PC-9 (cell line): Measurements from ENCODE around the gene TPP1. TPM values are rescaled to one million over a fixed set of nuclear protein-coding genes. Genes with fewer than 3 reads are reported as not detected.

ENCODE experiments used
- BruUV-seq: library from RNA; stranded (reverse); fragments of 400-500 nt; replicated peaks from 2 replicates; lab custom pipeline; 2021; lab: Mats Ljungman, UMichigan
- CTCF ChIA-PET: fragments of 300-600 bp; sonication (Branson Sonifier 250); formaldehyde crosslinking; loops from one replicate; lab custom pipeline; 2022; ENCODE audit warnings: antibody characterized with exemption; lab: Charles Lee
- POLR2A ChIA-PET: fragments of 300-600 bp; sonication (Branson Sonifier 250); formaldehyde crosslinking; loops from one replicate; lab custom pipeline; 2022; ENCODE audit warnings: antibody characterized with exemption; ENCODE audit not compliant: unreplicated experiment; lab: Charles Lee
- DNase-seq, 2 experiments: peaks; one replicate each; pipeline versions ENCODE4 v3.0.0 to v3.0.0-alpha.2; 2015 to 2022; ENCODE audit warnings: mixed read lengths in 1 of 2
- H2AFZ ChIP-seq: fragments of 200-600 bp; sonication (generic); 2 replicates; pipeline ENCODE4 v1.8.1; 2017; ENCODE audit warnings: antibody characterized with exemption
- H3F3A ChIP-seq: fragments of 200-600 bp; sonication (generic); 2 replicates; pipeline ENCODE4 v1.8.1; 2017; ENCODE audit warnings: antibody characterized with exemption, mild to moderate bottlenecking, low read depth; ENCODE audit not compliant: insufficient read depth
- H3K27ac ChIP-seq: fragments of 200-600 bp; sonication (generic); 2 replicates; pipeline ENCODE4 v1.6.1; 2016; ENCODE audit warnings: mixed run types
- H3K27me3 ChIP-seq: fragments of 200-600 bp; sonication (generic); 2 replicates; pipeline ENCODE4 v1.6.1; 2016; ENCODE audit warnings: low read depth, mixed run types; ENCODE audit not compliant: insufficient read depth
- H3K36me3 ChIP-seq: fragments of 200-600 bp; sonication (generic); 2 replicates; pipeline ENCODE4 v1.6.1; 2016; ENCODE audit warnings: low read depth, mixed run types
- H3K4me1 ChIP-seq: fragments of 200-600 bp; sonication (generic); replicated peaks from 2 replicates; pipeline ENCODE4 v1.6.1; 2016; ENCODE audit warnings: mixed run types; ENCODE audit not compliant: insufficient read depth
- H3K4me2 ChIP-seq: fragments of 200-600 bp; sonication (generic); 2 replicates; pipeline ENCODE4 v1.6.1; 2017; ENCODE audit warnings: mixed run types
- H3K4me3 ChIP-seq: fragments of 200-600 bp; sonication (generic); 2 replicates; pipeline ENCODE4 v1.6.1; 2016; ENCODE audit warnings: mixed run types
- H3K79me2 ChIP-seq: fragments of 200-600 bp; sonication (generic); 2 replicates; pipeline ENCODE4 v1.6.1; 2017; ENCODE audit warnings: low read depth, mixed run types
- H3K9me2 ChIP-seq: fragments of 200-600 bp; sonication (generic); 2 replicates; pipeline ENCODE4 v1.8.1; 2017; ENCODE audit warnings: mild to moderate bottlenecking; ENCODE audit not compliant: insufficient read depth
- H3K9me3 ChIP-seq: fragments of 200-600 bp; sonication (generic); 2 replicates; pipeline ENCODE4 v1.8.1; 2016; ENCODE audit warnings: low read depth; ENCODE audit not compliant: insufficient read depth
- H4K20me1 ChIP-seq: fragments of 200-600 bp; sonication (generic); 2 replicates; pipeline ENCODE4 v1.8.1; 2017; ENCODE audit not compliant: insufficient read depth
- EZH2 ChIP-seq: fragments of 200-600 bp; sonication (generic); IDR thresholded peaks from 2 replicates; pipeline ENCODE4 v1.8.0; 2017; ENCODE audit warnings: antibody characterized with exemption, low read depth
- intact Hi-C: fragments of 100-400 bp; cut with micrococcal nuclease; formaldehyde crosslinking; loops from one replicate; pipeline ENCODE4 v1.10.0; 2022; ENCODE audit not compliant: unreplicated experiment
- total RNA-seq: library from RNA; stranded (reverse); gene quantifications from 2 replicates; pipeline ENCODE4 v1.2.3, GENCODE V29; 2021
- TF ChIP-seq, protein P1 (sequence below): fragments of 200-600 bp; sonication (generic); conservative IDR thresholded peaks from 2 replicates; pipeline ENCODE4 v1.6.1; 2017; ENCODE audit warnings: mixed run types, antibody characterized with exemption, mild to moderate bottlenecking, moderate library complexity

The TPP1 gene
- total RNA-seq, 1 experiment from 2014 or later = 31.4 TPM

DNA sequence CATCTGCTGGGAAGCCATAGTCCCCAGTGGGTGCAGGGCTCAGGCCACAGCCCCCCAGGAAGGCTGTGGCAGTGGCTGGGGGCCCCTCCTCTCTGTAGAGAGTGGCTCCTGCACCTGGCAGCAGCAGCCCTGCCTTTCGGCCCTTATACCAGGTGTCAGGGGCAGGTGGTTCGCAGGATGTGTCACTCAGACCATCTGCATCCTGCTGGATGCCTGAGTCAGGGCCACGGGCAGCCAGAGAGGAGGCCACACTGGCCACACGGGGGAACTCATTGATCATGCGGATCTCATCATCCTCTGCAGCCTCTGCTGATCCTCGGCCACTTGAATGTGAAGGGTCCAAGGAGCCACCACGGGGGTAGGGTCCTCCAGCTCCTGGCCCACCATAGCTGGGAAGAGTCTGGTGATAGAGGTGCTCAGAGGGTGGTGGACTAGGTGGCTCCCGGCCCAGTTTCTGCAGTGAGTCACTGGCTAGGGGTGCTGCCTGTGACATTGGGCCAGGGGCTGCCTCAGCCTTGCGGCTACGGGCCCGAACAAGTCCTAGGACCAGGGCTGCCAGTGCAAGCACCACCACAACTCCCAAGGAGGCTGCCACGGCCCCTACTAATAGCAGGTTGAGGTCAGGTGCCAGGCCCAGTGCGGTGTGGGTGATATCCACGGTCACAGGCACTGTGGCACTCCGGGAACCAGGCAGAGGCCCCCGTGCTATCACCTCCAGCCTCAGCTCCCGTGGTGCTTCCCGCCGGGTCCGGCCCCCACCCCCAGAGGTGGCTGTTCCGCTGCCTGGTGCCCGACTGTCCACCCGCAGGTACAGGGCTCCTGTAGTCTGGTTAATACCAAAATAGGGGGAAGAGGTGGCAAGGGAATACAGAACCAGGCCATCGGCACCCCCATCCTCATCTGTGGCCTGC lies 3.3 kb upstream of the TPP1 start:
- no peak overlapping the region for H3K4me2 ChIP-seq
- no peak for DNase-seq
- peaks cover 4% of the 10 kb centered on the region; the same call in 1 of the 2 replicates for H3K79me2 ChIP-seq
- no peaks in the 10 kb centered on the region for H3K9me2 ChIP-seq
- no peaks in the 10 kb centered on the region for H4K20me1 ChIP-seq
- CTCF ChIA-PET = no interaction called here
- no peak overlapping the region for H3K27ac ChIP-seq
- TF ChIP-seq, protein P1, sequence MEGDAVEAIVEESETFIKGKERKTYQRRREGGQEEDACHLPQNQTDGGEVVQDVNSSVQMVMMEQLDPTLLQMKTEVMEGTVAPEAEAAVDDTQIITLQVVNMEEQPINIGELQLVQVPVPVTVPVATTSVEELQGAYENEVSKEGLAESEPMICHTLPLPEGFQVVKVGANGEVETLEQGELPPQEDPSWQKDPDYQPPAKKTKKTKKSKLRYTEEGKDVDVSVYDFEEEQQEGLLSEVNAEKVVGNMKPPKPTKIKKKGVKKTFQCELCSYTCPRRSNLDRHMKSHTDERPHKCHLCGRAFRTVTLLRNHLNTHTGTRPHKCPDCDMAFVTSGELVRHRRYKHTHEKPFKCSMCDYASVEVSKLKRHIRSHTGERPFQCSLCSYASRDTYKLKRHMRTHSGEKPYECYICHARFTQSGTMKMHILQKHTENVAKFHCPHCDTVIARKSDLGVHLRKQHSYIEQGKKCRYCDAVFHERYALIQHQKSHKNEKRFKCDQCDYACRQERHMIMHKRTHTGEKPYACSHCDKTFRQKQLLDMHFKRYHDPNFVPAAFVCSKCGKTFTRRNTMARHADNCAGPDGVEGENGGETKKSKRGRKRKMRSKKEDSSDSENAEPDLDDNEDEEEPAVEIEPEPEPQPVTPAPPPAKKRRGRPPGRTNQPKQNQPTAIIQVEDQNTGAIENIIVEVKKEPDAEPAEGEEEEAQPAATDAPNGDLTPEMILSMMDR = no peak
- no peak for TF ChIP-seq EZH2
- H2AFZ ChIP-seq = no peak overlapping the region
- H3F3A ChIP-seq = no peaks in the 10 kb centered on the region
- no peaks in the 10 kb centered on the region for H3K9me3 ChIP-seq
- intact Hi-C loops = no loop called here
- no peak overlapping the region for H3K4me3 ChIP-seq
- no peaks in the 10 kb centered on the region for H3K36me3 ChIP-seq
- BruUV-seq = no TSS peak
- peaks cover 4% of the 10 kb centered on the region; the same call in 1 of the 2 replicates for H3K4me1 ChIP-seq
- POLR2A ChIA-PET = no interaction called here
- no peaks in the 10 kb centered on the region for H3K27me3 ChIP-seq

- CTCF ChIA-PET = no interaction called here
- no peaks in the 10 kb centered on the region for H3K36me3 ChIP-seq
- H3K9me2 ChIP-seq = no peaks in the 10 kb centered on the region
- no peaks in the 10 kb centered on the region for H3K9me3 ChIP-seq
- intact Hi-C loops = no loop called here
- DNase-seq = no peak
- no peak for TF ChIP-seq EZH2
- TF ChIP-seq, protein P1 = no peak
- H3K27ac ChIP-seq = no peak overlapping the region
- H2AFZ ChIP-seq = no peak overlapping the region
- peaks cover 4% of the 10 kb centered on the region; the same call in 1 of the 2 replicates for H3K4me1 ChIP-seq
- H3K27me3 ChIP-seq = no peaks in the 10 kb centered on the region
- no peak overlapping the region for H3K4me3 ChIP-seq
- POLR2A ChIA-PET = no interaction called here
- H3K4me2 ChIP-seq = no peak overlapping the region
- BruUV-seq = no TSS peak
- no peaks in the 10 kb centered on the region for H4K20me1 ChIP-seq
- no peaks in the 10 kb centered on the region for H3F3A ChIP-seq
- H3K79me2 ChIP-seq = peaks cover 4% of the 10 kb centered on the region; the same call in 1 of the 2 replicates
These were observed 2.5 kb upstream of the TPP1 start for GRCh38 chr11:6621711-6622211.

DNA sequence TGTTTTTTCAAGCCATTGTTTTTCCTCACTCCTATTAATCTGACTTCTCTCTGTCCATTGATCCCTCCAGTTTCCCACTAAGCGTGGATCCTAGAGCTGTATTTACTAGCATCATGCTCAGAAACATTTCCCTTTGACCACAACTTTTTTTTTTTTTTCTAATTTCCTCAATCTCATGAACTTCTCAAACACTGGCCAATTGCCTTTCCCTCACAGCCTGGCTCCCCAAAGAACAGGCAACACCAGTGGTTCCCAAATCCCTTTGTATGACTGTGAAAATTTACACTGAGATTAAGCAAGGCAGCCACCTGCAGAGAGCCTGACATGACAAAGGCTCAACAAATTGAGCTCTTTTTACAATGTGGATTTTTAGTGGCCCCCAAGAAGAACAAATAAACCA lies 1.4 kb upstream of the TPP1 start:
- no peak for DNase-seq
- POLR2A ChIA-PET = interaction anchor here (0.7 kb wide), 1 partner anchor 60 kb away, joined by 12 read pairs; no protein-coding TSS in a partner anchor
- no peaks in the 10 kb centered on the region for H4K20me1 ChIP-seq
- no peak overlapping the region for H2AFZ ChIP-seq
- no peaks in the 10 kb centered on the region for H3F3A ChIP-seq
- H3K9me3 ChIP-seq = no peaks in the 10 kb centered on the region
- H3K27me3 ChIP-seq = no peaks in the 10 kb centered on the region
- intact Hi-C loops = no loop called here
- peaks cover 4% of the 10 kb centered on the region; the same call in 1 of the 2 replicates for H3K4me1 ChIP-seq
- no TSS peak for BruUV-seq
- H3K4me3 ChIP-seq = no peak overlapping the region
- no peaks in the 10 kb centered on the region for H3K9me2 ChIP-seq
- TF ChIP-seq, protein P1 = no peak
- TF ChIP-seq EZH2 = no peak
- H3K79me2 ChIP-seq = peaks cover 4% of the 10 kb centered on the region; the same call in 1 of the 2 replicates
- CTCF ChIA-PET = no interaction called here
- no peak overlapping the region for H3K4me2 ChIP-seq
- no peak overlapping the region for H3K27ac ChIP-seq
- H3K36me3 ChIP-seq = no peaks in the 10 kb centered on the region
